Forelimb muscle (tissue), 1 donor: ENCODE data around the gene CYB5B. TPM values are rescaled to one million over a fixed set of nuclear protein-coding genes. Genes with fewer than 3 reads are reported as not detected.
"Not testable (repeated sequence)": the region's sequence is repeated elsewhere in the genome, so short reads cannot be mapped to it uniquely, and the experiment has no call there.

Experiments used
- DNase-seq: peaks from one replicate; pipeline ENCODE4 v3.0.0-alpha.2; 2013; ENCODE audit warnings: low read depth
- polyA plus RNA-seq: library from polyadenylated mRNA; unstranded; fragments of 120-200 nt; gene quantifications from one replicate; pipeline ENCODE4 v1.2.1, GENCODE V29; 2013; ENCODE audit not compliant: insufficient read length

Gene CYB5B
- polyA plus RNA-seq, 1 donor, result 64.1 TPM

DNA sequence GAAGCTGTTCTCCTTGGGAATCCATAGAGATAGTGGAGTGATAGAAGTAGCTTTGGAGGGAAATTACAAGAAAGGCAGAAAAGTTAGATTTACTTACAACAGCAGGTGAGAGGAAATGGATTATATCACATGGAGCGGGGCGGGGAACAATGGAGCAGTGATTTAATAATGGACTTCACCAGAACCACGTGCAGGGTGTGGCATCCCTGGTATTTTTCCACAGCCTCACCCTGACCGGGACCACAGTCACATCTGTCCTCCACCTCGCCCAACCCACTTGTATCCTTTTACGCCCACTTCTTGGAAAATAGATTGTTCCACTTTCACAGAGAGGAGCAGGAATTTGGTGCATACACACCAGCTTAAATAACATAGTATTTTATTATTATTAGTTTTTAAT lies 15.9 kb upstream of the CYB5B start:
- DNase-seq, result no peak

- no peak for DNase-seq
These were observed 14.0 kb upstream of the CYB5B start for GRCh38 chr16:69410219-69410990.

DNA sequence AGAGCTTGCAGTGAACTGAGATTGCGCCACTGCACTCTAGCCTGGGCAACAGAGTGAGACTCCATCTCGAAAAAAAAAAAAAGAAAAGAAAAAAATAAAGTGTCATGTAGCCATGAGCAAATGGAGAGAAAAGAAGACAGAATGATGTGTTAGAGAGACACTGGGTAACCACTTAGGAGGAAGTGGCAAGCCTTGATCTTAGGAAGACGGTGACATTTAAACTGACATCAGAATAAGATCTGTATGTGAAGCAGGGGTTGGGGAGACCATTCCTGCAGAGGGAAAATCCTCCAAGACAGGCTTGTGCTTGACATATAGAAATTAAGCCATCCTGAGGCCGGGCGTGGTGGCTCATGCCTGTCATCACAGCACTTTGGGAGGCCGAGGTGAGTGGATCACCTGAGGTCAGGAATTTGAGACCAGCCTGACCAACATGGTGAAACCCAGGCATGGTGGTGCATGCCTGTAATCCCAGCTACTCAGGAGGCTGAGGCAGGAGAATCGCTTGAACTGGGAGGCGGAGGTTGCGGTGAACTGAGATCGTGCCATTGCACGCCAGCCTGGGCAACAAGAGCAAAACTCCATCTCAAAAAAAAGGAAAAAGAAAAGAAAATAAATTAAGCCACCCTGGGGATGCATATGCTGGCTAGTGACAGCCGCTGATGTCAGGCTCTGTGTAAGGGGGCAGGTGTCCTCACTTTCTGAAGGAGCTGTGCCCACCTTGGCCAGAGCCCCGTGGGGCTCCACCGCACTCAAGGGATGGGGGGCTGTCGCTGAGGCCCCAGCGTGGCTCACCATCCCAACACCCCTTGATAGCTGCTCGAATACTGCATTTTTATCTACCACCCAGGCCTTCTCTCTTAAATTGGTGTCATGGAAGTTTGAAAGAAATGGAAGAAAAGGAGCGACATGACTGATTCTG lies 13.1 kb upstream of the CYB5B start:
- DNase-seq, result no peak

- DNase-seq, result no peak
These were observed 12.1 kb upstream of the CYB5B start for GRCh38 chr16:69412287-69412686.

DNA sequence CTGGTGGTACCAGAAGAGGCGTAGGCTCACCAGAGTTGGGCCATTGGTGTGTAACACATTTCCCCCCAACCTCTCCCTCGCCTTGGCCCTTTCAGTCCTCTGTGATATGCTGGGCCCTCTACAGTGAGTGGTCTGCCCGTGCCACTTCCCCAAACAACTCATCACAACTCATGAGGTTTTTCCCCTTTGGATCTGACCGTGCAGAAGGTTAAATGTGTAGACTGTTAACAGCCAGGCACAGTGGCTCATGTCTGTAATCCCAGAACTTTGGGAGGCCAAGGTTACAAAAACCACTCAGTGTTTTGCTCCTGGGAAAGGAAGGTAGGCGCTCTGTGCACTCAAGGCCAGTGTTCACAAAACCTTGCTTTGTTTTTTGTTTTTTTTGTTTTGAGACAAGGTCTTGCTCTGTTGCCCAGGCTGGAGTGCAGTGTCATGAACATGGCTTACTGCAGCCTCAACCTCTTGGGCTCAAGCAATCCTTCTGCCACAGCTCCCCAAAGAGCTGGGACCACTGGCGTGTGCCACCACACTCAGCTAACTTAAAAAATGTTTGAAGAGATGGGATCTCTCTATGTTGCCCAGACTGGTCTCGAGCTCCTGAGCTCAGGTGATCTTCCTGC lies 11.3 kb upstream of the CYB5B start:
- DNase-seq, result no peak

DNA sequence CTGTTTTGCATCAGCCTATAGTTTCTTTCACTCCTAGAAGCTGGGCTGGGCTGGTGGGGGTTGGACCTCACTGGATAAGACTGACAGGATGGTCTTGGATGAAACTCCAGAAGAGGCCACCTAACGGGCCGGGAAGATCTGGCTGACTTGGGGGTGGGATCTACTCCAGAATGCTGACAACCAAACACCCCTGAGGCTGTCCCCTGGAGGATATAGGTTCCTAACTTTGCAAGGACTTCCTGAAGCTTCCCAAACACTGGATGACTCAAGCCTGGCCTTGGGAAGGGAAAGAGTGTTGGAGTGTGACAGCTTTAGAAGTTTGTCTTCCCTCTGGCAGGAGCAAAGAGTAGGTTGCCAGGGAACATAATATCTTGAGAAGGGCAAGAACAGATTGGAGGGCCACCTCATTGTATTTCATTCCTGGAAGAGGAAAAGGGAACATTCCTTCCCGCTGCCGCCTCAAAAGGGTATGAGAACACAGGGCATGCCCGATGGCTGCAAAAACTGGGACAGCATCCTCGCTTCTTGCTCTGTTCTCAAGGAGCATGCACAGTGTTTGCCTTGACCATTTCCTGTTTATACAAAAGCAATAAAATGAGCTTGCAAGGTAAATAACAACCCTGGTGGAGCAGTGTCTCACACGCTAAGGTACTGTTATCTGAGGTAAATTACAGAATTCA lies 6.8 kb upstream of the CYB5B start:
- DNase-seq, result no peak

DNA sequence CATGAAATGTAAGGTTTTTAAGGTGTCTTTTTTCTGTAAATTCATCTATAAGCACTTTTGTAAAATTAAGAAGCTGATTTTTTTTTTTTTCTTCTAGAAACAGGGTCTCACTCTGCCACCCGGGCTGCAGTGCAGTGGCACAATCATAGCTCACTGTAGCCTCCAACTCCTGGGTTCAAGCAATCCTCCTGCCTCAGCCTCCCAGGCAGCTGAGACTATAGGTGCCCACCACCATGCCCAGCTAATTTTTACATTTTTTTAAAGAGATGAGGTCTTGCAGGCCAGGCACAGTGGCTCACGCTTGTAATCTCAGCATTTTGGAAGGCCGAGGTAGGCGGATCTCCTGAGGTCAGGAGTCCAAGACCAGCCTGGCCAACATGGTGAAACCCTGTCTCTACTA lies 4.5 kb upstream of the CYB5B start:
- no peak for DNase-seq

GRCh38 chr16:69423189-69423588 lies 1.2 kb upstream of the CYB5B start:
- DNase-seq, result no peak

- no peak for DNase-seq
These were observed 741 bp downstream of the CYB5B start for GRCh38 chr16:69424935-69425784.

DNA sequence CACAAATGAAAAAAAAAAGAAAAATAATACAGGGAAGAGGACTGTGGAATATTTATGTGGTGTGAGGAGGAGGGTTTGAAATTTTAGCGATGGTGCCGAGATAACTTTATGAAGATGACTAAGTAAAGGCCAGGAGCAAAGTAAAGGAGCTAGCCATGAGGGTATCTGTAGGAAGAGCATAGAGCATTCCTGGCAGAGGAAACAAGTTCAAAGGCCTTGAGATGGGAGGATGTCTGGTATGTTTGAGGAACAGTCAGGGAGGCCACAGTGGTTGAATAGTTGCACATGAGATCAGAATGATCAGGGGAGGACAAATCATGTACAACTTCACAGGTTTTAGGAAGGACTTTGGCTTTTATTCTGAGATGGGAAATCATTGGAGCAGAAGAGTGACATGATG lies 4.2 kb downstream of the CYB5B start:
- DNase-seq, result no peak

GRCh38 chr16:69429058-69429640 lies 4.7 kb downstream of the CYB5B start:
- DNase-seq, result not testable (repeated sequence)

- DNase-seq, result no peak
These were observed 7.6 kb downstream of the CYB5B start for GRCh38 chr16:69431948-69432468.

DNA sequence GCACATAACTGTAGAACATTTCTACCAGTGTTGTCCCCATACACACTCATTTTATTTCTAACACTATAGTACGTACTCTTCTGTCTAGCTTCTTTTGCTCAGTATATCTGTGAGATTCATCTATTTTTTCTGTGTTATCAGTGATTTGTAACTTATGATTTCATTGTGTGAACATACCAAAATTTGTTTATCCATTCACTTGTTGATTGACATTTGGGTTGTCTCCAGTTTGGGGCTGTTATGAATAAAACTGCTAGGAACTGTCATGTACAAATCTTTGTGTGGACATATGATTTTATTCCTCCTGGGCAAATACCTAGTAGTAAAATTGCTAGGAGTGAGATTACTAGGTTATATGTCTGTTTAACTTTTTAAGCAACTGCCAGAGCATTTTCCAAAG lies 9.6 kb downstream of the CYB5B start:
- DNase-seq, result no peak

GRCh38 chr16:69435977-69436820 lies 11.8 kb downstream of the CYB5B start:
- DNase-seq, result no peak

DNA sequence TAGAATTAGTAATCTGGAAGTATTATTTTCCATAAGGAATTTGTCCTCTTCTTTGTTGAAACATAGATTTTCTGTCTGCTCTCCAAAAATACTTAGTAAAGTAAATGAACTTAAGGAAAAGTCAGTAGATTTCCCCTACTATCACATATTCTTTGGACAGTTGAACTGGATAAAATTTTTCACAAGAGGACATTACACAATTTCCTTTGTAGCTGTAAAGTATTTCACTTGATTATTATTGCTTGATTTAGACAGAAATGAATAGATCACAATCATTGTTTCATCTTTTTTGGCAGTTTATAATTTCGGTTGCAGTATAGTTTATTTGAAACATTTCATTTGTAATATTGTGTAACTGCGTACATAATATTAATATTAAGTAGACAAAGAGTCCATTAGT lies 12.5 kb downstream of the CYB5B start:
- DNase-seq, result no peak

- no peak for DNase-seq
These were observed 14.0 kb downstream of the CYB5B start for GRCh38 chr16:69438465-69438864.

- no peak for DNase-seq
These were observed 15.8 kb downstream of the CYB5B start for GRCh38 chr16:69440250-69440649.

DNA sequence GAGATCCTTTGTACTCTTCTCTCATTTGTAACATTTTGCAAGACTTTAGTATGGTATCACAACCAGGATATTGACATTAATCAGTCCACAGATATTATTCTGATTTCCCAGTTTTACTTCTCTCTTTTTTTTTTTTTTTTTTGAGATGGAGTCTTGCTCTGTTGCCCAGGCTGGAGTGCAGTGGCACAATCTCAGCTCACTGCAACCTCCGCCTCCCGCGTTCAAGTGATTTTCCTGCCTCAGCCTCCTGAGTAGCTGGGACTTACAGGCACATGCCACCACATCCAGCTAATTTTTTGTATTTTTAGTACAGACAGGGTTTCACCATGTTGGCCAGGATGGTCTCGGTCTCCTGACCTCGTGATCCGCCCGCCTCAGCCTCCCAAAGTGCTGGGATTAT lies 16.6 kb downstream of the CYB5B start:
- DNase-seq, result not testable (repeated sequence)

DNA sequence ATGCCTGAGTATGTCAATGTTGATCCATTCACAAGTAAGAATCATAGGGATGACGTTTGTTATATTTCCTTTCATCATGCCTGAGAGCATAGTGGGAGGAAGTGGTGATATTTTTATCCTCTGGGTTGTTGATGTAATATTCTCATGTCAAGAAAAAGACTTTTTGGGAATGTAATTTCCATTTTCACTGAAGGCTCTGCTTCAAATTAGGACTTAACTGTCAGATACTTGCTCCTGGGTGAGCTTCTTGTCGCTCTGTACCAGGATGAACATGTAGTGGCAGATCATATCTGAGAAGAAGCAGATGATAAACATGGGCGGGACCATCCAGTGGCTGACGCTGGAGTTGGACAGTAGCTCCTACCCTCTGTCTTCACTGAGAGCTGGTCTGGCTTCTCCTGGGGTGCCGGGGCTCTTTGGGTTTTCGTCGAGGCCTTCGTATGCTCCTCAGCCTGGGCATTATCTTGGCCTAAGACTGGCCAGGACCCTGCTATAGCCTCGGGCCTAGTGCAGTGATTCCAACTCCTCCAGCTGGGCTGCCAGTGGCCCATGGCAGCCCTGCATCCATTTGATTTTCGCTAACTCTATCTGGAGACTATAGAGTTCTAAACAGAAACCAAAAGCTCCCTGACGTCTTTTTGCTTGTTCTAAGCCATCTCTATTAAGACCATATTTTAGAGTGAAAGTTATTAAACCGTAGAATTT lies 19.7 kb downstream of the CYB5B start:
- DNase-seq, result no peak
